GM19099 (cell line): ENCODE data around the gene NPSR1.

Experiments used
- POLR2A ChIP-seq: IDR thresholded peaks from 3 replicates; pipeline ENCODE4 v1.6.1; 2011; ENCODE audit warnings: low read depth; ENCODE audit not compliant: insufficient read length; ENCODE audit errors: extremely low read depth

NPSR1 gene

GRCh38 chr7:34869057-34869456 is 211.0 kb downstream of the NPSR1 start:
- no peak for TF ChIP-seq POLR2A

- no peak for TF ChIP-seq POLR2A
Observed at GRCh38 chr7:34875481-34875880, 217.5 kb downstream of the NPSR1 start.

GRCh38 chr7:34879871-34880270 is 221.9 kb downstream of the NPSR1 start:
- no peak for TF ChIP-seq POLR2A

GRCh38 chr7:34886856-34887255 is 228.8 kb downstream of the NPSR1 start:
- no peak for TF ChIP-seq POLR2A

- no peak for TF ChIP-seq POLR2A
Observed at GRCh38 chr7:34889951-34890350, 231.9 kb downstream of the NPSR1 start.

GRCh38 chr7:34895202-34895601 is 237.2 kb downstream of the NPSR1 start:
- TF ChIP-seq POLR2A: no peak
